ENCODE results near the gene CAP2. TPM values are rescaled to one million over a fixed set of nuclear protein-coding genes. Genes with fewer than 3 reads are reported as not detected.

The CAP2 gene
- total RNA-seq, 4 donors from 2014 or later: 208 to 439 (median 295) TPM

DNA sequence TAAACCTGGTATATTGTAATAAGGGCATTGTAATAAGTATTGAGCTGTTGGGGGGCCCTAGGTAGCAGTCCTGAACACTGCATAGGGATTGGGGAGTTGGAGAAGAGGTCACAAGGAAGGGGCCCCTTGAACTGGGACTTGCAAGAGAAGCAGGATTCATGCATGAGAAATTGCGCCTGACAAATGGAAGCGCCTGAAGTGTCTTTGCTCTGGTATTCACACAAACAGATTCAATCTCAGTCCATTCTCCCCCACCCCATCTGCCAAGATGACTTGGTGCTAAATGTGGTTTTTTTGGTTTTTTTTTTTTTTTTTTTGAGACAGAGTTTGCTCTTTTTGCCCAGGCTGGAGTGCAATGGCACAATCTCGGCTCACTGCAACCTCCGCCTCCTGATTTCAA, 87.1 kb downstream of the CAP2 start:
- no peak for ATAC-seq
- Histone ChIP-seq H3K27ac (peak overlapping the region; percentile 93 to 98 (median 95)), H3K9me3 (no peaks in the 10 kb centered on the region)

GRCh38 chr6:17482711-17483110, 89.3 kb downstream of the CAP2 start:
- H3K4me1 ChIP-seq: peaks cover 43 to 55% of the 10 kb centered on the region in 2 donors
- H3K27ac ChIP-seq: peak overlapping the region; percentile 93 to 98 (median 95)
- in situ Hi-C loops (cut with MboI; ENCODE audit: low sequenced_read_pairs in 4 of 4): loop anchor here in 2 of 4 donors (10.0 to 25.0 kb wide), 2 partner anchors 88 to 195 kb away; partner anchors contain the start of genes CAP2 (in 1 of the 2) and RBM24 (in 1 of the 2)
- DNase-seq (no peak), ATAC-seq (peak in 1 of 2 donors; percentile 43)
- H3K27me3 ChIP-seq: no peaks in the 10 kb centered on the region
- no peak for TF ChIP-seq POLR2A (IDR thresholded peaks at IDR 0.05)
- TF ChIP-seq, protein P1, sequence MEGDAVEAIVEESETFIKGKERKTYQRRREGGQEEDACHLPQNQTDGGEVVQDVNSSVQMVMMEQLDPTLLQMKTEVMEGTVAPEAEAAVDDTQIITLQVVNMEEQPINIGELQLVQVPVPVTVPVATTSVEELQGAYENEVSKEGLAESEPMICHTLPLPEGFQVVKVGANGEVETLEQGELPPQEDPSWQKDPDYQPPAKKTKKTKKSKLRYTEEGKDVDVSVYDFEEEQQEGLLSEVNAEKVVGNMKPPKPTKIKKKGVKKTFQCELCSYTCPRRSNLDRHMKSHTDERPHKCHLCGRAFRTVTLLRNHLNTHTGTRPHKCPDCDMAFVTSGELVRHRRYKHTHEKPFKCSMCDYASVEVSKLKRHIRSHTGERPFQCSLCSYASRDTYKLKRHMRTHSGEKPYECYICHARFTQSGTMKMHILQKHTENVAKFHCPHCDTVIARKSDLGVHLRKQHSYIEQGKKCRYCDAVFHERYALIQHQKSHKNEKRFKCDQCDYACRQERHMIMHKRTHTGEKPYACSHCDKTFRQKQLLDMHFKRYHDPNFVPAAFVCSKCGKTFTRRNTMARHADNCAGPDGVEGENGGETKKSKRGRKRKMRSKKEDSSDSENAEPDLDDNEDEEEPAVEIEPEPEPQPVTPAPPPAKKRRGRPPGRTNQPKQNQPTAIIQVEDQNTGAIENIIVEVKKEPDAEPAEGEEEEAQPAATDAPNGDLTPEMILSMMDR (IDR thresholded peaks at IDR 0.05 in 4 of 5, conservative IDR thresholded peaks at IDR 0.05 in 1 of 5): no peak
- H3K9me3 ChIP-seq: no peaks in the 10 kb centered on the region
- H3K4me3 ChIP-seq: no peak overlapping the region
- intact Hi-C loops (cut with DNase I; ENCODE audit: low total_unique reads): no loop called here
- H3K36me3 ChIP-seq: peaks cover 0 to 7% of the 10 kb centered on the region in 2 donors

More for the DNA sequence above, 87.1 kb downstream of the CAP2 start:
- TF ChIP-seq, protein P1 (IDR thresholded peaks at IDR 0.05 in 4 of 5, conservative IDR thresholded peaks at IDR 0.05 in 1 of 5): no peak
- TF ChIP-seq POLR2A (IDR thresholded peaks at IDR 0.05): no peak
- in situ Hi-C loops (cut with MboI; ENCODE audit: low sequenced_read_pairs in 4 of 4) (loop anchor here in 2 of 4 donors (10.0 to 25.0 kb wide), 2 partner anchors 86 to 193 kb away; partner anchors contain the start of genes CAP2 (in 1 of the 2) and RBM24 (in 1 of the 2)), intact Hi-C loops (cut with DNase I; ENCODE audit: low total_unique reads) (no loop called here)
- no peak overlapping the region for H3K4me3 ChIP-seq
- no peaks in the 10 kb centered on the region for H3K27me3 ChIP-seq
- no peaks in the 10 kb centered on the region for H3K36me3 ChIP-seq
- peaks cover 61 to 75% of the 10 kb centered on the region in 2 donors for H3K4me1 ChIP-seq
- no peak for DNase-seq

DNA sequence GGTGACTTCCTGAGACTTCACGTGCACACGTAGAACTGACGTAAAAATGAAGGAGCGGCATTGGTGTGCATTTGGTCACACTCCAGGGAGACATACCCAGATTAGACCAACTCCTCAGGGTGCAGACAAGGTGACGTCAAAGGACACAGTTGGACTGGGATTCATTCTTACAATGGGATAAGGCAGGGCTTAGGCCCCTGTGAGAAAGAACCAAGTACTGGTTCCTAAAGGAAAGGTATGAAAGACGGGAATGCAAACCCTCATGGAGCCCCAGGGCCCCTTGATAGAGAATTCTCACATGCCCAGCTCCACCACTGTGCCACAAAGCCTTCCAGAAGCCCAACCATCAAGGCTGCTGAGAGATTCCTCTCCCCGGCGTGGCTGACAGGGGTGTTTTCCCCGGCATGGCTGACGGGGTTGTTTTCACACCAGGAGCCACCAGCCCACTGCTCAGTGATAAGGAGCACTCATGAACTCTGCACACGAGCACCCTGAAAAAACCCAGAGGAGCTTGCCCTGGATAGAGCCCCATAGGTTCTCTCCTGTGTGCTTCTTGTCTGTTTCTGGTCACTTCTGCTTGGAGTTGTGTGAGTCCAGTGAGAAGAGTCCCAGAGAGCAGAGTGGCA, 90.1 kb downstream of the CAP2 start:
- peaks cover 0 to 7% of the 10 kb centered on the region in 2 donors for H3K36me3 ChIP-seq
- DNase-seq: no peak
- H3K27me3 ChIP-seq: no peaks in the 10 kb centered on the region
- ATAC-seq: peak; percentile 19 to 26
- intact Hi-C loops (cut with DNase I; ENCODE audit: low total_unique reads) (no loop called here), in situ Hi-C loops (cut with MboI; ENCODE audit: low sequenced_read_pairs in 4 of 4) (loop anchor here in 2 of 4 donors (10.0 to 25.0 kb wide), 2 partner anchors 89 to 196 kb away; partner anchors contain the start of genes CAP2 (in 1 of the 2) and RBM24 (in 1 of the 2))
- TF ChIP-seq, protein P1 (IDR thresholded peaks at IDR 0.05 in 4 of 5, conservative IDR thresholded peaks at IDR 0.05 in 1 of 5): no peak
- TF ChIP-seq POLR2A (IDR thresholded peaks at IDR 0.05): no peak
- H3K27ac ChIP-seq: peak overlapping the region; percentile 93 to 98 (median 95)
- peaks cover 43 to 50% of the 10 kb centered on the region in 2 donors for H3K4me1 ChIP-seq
- H3K4me3 ChIP-seq: peak overlapping the region in 2 of 4 donors; percentile 3 to 23
- H3K9me3 ChIP-seq: no peaks in the 10 kb centered on the region

GRCh38 chr6:17484201-17484849, 90.9 kb downstream of the CAP2 start:
- peak; percentile 92 to 95 for ATAC-seq
- H3K27ac ChIP-seq: peak overlapping the region; percentile 93 to 98 (median 95)
- no peaks in the 10 kb centered on the region for H3K27me3 ChIP-seq
- in situ Hi-C loops (cut with MboI; ENCODE audit: low sequenced_read_pairs in 4 of 4) (loop anchor here in 2 of 4 donors (10.0 to 25.0 kb wide), 2 partner anchors 90 to 197 kb away; partner anchors contain the start of genes CAP2 (in 1 of the 2) and RBM24 (in 1 of the 2)), intact Hi-C loops (cut with DNase I; ENCODE audit: low total_unique reads) (no loop called here)
- peak; percentile 89 to 91 for DNase-seq
- H3K4me3 ChIP-seq: peak overlapping the region in 1 of 4 donors; percentile 23
- peaks cover 0 to 7% of the 10 kb centered on the region in 2 donors for H3K36me3 ChIP-seq
- peaks cover 45 to 47% of the 10 kb centered on the region in 2 donors for H3K4me1 ChIP-seq
- TF ChIP-seq POLR2A (IDR thresholded peaks at IDR 0.05): peak; percentile 61 to 71
- TF ChIP-seq, protein P1 (IDR thresholded peaks at IDR 0.05 in 4 of 5, conservative IDR thresholded peaks at IDR 0.05 in 1 of 5): no peak
- H3K9me3 ChIP-seq: no peaks in the 10 kb centered on the region

All from gastrocnemius medialis (tissue), 4 donors.